Uterus (tissue), 2 donors: ENCODE results near the gene RAB11FIP4.

Experiments used
- POLR2A ChIP-seq, 2 donors: fragments of 450-650 bp; IDR thresholded peaks; one replicate each; pipeline ENCODE4 v1.6.1; 2016; ENCODE audit warnings: antibody characterized with exemption in 2 of 2, mild to moderate bottlenecking in 1 of 2, moderate library complexity in 1 of 2
- TF ChIP-seq, protein P1 (sequence below), 4 experiments: fragments of 200-600 bp in 2 of 4; fragments of 450-650 bp in 2 of 4; sonication (generic) in 2 of 4; IDR thresholded peaks; one replicate each; pipeline ENCODE4 v1.5.1; 2016 to 2019; ENCODE audit warnings: antibody characterized with exemption in 4 of 4, mild to moderate bottlenecking in 2 of 4, moderate library complexity in 1 of 4

GRCh38 chr17:31408586-31408985, 17.1 kb downstream of the RAB11FIP4 start:
- no peak for TF ChIP-seq POLR2A (IDR thresholded peaks at IDR 0.05)
- TF ChIP-seq, protein P1, sequence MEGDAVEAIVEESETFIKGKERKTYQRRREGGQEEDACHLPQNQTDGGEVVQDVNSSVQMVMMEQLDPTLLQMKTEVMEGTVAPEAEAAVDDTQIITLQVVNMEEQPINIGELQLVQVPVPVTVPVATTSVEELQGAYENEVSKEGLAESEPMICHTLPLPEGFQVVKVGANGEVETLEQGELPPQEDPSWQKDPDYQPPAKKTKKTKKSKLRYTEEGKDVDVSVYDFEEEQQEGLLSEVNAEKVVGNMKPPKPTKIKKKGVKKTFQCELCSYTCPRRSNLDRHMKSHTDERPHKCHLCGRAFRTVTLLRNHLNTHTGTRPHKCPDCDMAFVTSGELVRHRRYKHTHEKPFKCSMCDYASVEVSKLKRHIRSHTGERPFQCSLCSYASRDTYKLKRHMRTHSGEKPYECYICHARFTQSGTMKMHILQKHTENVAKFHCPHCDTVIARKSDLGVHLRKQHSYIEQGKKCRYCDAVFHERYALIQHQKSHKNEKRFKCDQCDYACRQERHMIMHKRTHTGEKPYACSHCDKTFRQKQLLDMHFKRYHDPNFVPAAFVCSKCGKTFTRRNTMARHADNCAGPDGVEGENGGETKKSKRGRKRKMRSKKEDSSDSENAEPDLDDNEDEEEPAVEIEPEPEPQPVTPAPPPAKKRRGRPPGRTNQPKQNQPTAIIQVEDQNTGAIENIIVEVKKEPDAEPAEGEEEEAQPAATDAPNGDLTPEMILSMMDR (IDR thresholded peaks at IDR 0.05): no peak
